Stimulated activated CD4-positive, alpha-beta T cell treated with anti-CD3 and anti-CD28 coated beads, TNF-alpha, amount 100 ng/mL, for 1 hour (primary cell): ENCODE measurements around the gene CEACAM16.

Source experiments
- DNase-seq, 3 donors: peaks; one replicate each; pipeline ENCODE4 v3.0.0-alpha.2; 2020; ENCODE audit warnings: low read depth in 3 of 3, low spot score in 1 of 3

The CEACAM16 gene

GRCh38 chr19:44723952-44724319 lies 25.0 kb downstream of the CEACAM16 start:
- DNase-seq: peak; percentile 56 to 71 (median 65)

- no peak for DNase-seq
Observed at GRCh38 chr19:44725251-44725650, 26.3 kb downstream of the CEACAM16 start.

GRCh38 chr19:44725684-44726083 lies 26.7 kb downstream of the CEACAM16 start:
- no peak for DNase-seq

- DNase-seq: no peak
Observed at GRCh38 chr19:44726465-44726864, 27.5 kb downstream of the CEACAM16 start.

- DNase-seq: no peak
Observed at GRCh38 chr19:44728178-44728577, 29.2 kb downstream of the CEACAM16 start.

GRCh38 chr19:44729516-44730033 lies 30.6 kb downstream of the CEACAM16 start:
- DNase-seq: no peak

- no peak for DNase-seq
Observed at GRCh38 chr19:44731081-44731480, 32.1 kb downstream of the CEACAM16 start.

- DNase-seq: no peak
Observed at GRCh38 chr19:44731622-44732021, 32.7 kb downstream of the CEACAM16 start.

GRCh38 chr19:44732235-44733014 lies 33.5 kb downstream of the CEACAM16 start:
- DNase-seq: no peak

- no peak for DNase-seq
Observed at GRCh38 chr19:44734357-44734756, 35.4 kb downstream of the CEACAM16 start.

- DNase-seq: no peak
Observed at GRCh38 chr19:44735011-44735410, 36.1 kb downstream of the CEACAM16 start.

GRCh38 chr19:44737238-44738071 lies 38.5 kb downstream of the CEACAM16 start:
- no peak for DNase-seq

GRCh38 chr19:44738136-44738535 lies 39.2 kb downstream of the CEACAM16 start:
- DNase-seq: no peak

- DNase-seq: no peak
Observed at GRCh38 chr19:44738603-44739558, 39.9 kb downstream of the CEACAM16 start.

GRCh38 chr19:44740351-44740824 lies 41.4 kb downstream of the CEACAM16 start:
- no peak for DNase-seq

GRCh38 chr19:44741258-44741731 lies 42.3 kb downstream of the CEACAM16 start:
- no peak for DNase-seq

GRCh38 chr19:44741841-44742329 lies 42.9 kb downstream of the CEACAM16 start:
- no peak for DNase-seq

- DNase-seq: no peak
Observed at GRCh38 chr19:44742330-44743061, 43.5 kb downstream of the CEACAM16 start.

GRCh38 chr19:44744871-44745332 lies 46.0 kb downstream of the CEACAM16 start:
- no peak for DNase-seq
